Loucy (cell line): Measurements from ENCODE around the gene SELENOS.

ENCODE experiments used
- EZH2phosphoT487 ChIP-seq: fragments of 200-600 bp; IDR thresholded peaks from 2 replicates; pipeline ENCODE4 v1.6.1; 2018; ENCODE audit warnings: antibody characterized with exemption, mild to moderate bottlenecking, moderate library complexity, borderline replicate concordance
- TF ChIP-seq, protein P1 (sequence below): fragments of 200-600 bp; sonication (generic); conservative IDR thresholded peaks from 2 replicates; pipeline ENCODE4 v1.5.1; 2014; ENCODE audit warnings: mild to moderate bottlenecking, antibody characterized with exemption, low read length

DNA sequence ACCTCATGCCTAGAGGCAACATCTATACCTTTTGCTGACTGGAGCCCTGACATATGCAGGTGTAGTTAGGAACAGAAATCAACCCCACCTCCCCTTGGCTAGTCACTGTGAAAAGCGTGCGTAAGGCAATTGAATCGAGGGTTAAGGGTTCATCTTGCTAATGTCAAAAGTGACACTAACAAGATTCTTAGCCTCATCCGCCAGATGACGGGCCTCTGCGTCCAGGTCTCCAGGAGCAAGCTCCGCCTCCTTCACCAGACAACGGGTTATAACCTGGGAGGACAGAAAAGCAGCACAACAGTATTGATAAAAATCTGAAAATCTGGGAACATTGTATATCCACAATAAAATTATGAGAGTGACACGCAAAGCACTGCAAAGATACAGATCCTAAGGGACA lies 4.7 kb downstream of the SELENOS start:
- TF ChIP-seq, protein P1, sequence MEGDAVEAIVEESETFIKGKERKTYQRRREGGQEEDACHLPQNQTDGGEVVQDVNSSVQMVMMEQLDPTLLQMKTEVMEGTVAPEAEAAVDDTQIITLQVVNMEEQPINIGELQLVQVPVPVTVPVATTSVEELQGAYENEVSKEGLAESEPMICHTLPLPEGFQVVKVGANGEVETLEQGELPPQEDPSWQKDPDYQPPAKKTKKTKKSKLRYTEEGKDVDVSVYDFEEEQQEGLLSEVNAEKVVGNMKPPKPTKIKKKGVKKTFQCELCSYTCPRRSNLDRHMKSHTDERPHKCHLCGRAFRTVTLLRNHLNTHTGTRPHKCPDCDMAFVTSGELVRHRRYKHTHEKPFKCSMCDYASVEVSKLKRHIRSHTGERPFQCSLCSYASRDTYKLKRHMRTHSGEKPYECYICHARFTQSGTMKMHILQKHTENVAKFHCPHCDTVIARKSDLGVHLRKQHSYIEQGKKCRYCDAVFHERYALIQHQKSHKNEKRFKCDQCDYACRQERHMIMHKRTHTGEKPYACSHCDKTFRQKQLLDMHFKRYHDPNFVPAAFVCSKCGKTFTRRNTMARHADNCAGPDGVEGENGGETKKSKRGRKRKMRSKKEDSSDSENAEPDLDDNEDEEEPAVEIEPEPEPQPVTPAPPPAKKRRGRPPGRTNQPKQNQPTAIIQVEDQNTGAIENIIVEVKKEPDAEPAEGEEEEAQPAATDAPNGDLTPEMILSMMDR, result no peak
- no peak for TF ChIP-seq EZH2phosphoT487
